ENCODE measurements around the gene ARSH. TPM values are rescaled to one million over a fixed set of nuclear protein-coding genes. Genes with fewer than 3 reads are reported as not detected.

ARSH gene
- total RNA-seq, 1 experiment from 2014 or later: not detected

- intact Hi-C loops (cut with micrococcal nuclease; ENCODE audit: unreplicated experiment): loop anchor here (10.0 kb wide), 1 partner anchor 59 kb away; no protein-coding TSS in a partner anchor
- no TSS peak for BruUV-seq (replicated peaks)
- Mint-ChIP-seq H3K36me3 (ENCODE audit: insufficient read depth, unreplicated experiment) (no peaks in the 10 kb centered on the region), H3K4me3 (ENCODE audit: low read depth, unreplicated experiment) (no peak overlapping the region), H3K27ac (ENCODE audit: unreplicated experiment) (no peak overlapping the region), H3K27me3 (ENCODE audit: unreplicated experiment) (no peaks in the 10 kb centered on the region), H3K9me3 (ENCODE audit: low read depth, unreplicated experiment) (no peaks in the 10 kb centered on the region), H3K4me1 (ENCODE audit: low read depth, unreplicated experiment) (peaks cover 17% of the 10 kb centered on the region)
- no peak for DNase-seq
- CTCF ChIA-PET: no interaction called here
- TF ChIP-seq CTCF (IDR thresholded peaks at IDR 0.05; ENCODE audit: unreplicated experiment): no peak
These were observed 40.4 kb upstream of the ARSH start for GRCh38 chrX:2965965-2966364.

- peaks cover 17% of the 10 kb centered on the region for H3K4me1 Mint-ChIP-seq (ENCODE audit: low read depth, unreplicated experiment)
- BruUV-seq (replicated peaks): no TSS peak
- H3K9me3 Mint-ChIP-seq (ENCODE audit: low read depth, unreplicated experiment): no peaks in the 10 kb centered on the region
- DNase-seq: no peak
- CTCF ChIA-PET: no interaction called here
- H3K4me3 Mint-ChIP-seq (ENCODE audit: low read depth, unreplicated experiment): no peak overlapping the region
- intact Hi-C loops (cut with micrococcal nuclease; ENCODE audit: unreplicated experiment): loop anchor here (10.0 kb wide), 1 partner anchor 58 kb away; no protein-coding TSS in a partner anchor
- H3K36me3 Mint-ChIP-seq (ENCODE audit: insufficient read depth, unreplicated experiment): no peaks in the 10 kb centered on the region
- TF ChIP-seq CTCF (IDR thresholded peaks at IDR 0.05; ENCODE audit: unreplicated experiment): no peak
- H3K27me3 Mint-ChIP-seq (ENCODE audit: unreplicated experiment): no peaks in the 10 kb centered on the region
- H3K27ac Mint-ChIP-seq (ENCODE audit: unreplicated experiment): no peak overlapping the region
These were observed 39.3 kb upstream of the ARSH start for GRCh38 chrX:2967012-2967411.

- no peak overlapping the region for H3K4me3 Mint-ChIP-seq (ENCODE audit: low read depth, unreplicated experiment)
- BruUV-seq (replicated peaks): no TSS peak
- no peak for TF ChIP-seq CTCF (IDR thresholded peaks at IDR 0.05; ENCODE audit: unreplicated experiment)
- intact Hi-C loops (cut with micrococcal nuclease; ENCODE audit: unreplicated experiment): loop anchor here (10.0 kb wide), 1 partner anchor 57 kb away; no protein-coding TSS in a partner anchor
- H3K36me3 Mint-ChIP-seq (ENCODE audit: insufficient read depth, unreplicated experiment): no peaks in the 10 kb centered on the region
- H3K27ac Mint-ChIP-seq (ENCODE audit: unreplicated experiment): no peak overlapping the region
- CTCF ChIA-PET: no interaction called here
- no peak for DNase-seq
- H3K27me3 Mint-ChIP-seq (ENCODE audit: unreplicated experiment): no peaks in the 10 kb centered on the region
- no peaks in the 10 kb centered on the region for H3K9me3 Mint-ChIP-seq (ENCODE audit: low read depth, unreplicated experiment)
- peaks cover 17% of the 10 kb centered on the region for H3K4me1 Mint-ChIP-seq (ENCODE audit: low read depth, unreplicated experiment)
These were observed 38.8 kb upstream of the ARSH start for GRCh38 chrX:2967584-2967983.

GRCh38 chrX:2967998-2968909 is 38.1 kb upstream of the ARSH start:
- H3K27ac Mint-ChIP-seq (ENCODE audit: unreplicated experiment): no peak overlapping the region
- BruUV-seq (replicated peaks): no TSS peak
- H3K4me3 Mint-ChIP-seq (ENCODE audit: low read depth, unreplicated experiment): no peak overlapping the region
- TF ChIP-seq CTCF (IDR thresholded peaks at IDR 0.05; ENCODE audit: unreplicated experiment): no peak
- no peaks in the 10 kb centered on the region for H3K36me3 Mint-ChIP-seq (ENCODE audit: insufficient read depth, unreplicated experiment)
- H3K4me1 Mint-ChIP-seq (ENCODE audit: low read depth, unreplicated experiment): peaks cover 11% of the 10 kb centered on the region
- CTCF ChIA-PET: no interaction called here
- DNase-seq: no peak
- no peaks in the 10 kb centered on the region for H3K27me3 Mint-ChIP-seq (ENCODE audit: unreplicated experiment)
- intact Hi-C loops (cut with micrococcal nuclease; ENCODE audit: unreplicated experiment): loop anchor here (10.0 kb wide), 1 partner anchor 57 kb away; no protein-coding TSS in a partner anchor
- no peaks in the 10 kb centered on the region for H3K9me3 Mint-ChIP-seq (ENCODE audit: low read depth, unreplicated experiment)

Measured in Calu3 (cell line).